Activated CD4-positive, alpha-beta T cell treated with anti-CD3 and anti-CD28 coated beads, Interleukin-2, amount 10 ng/mL, durations not matched to agents 24 days and 14 days (primary cell): Measurements from ENCODE around the gene PPIE. TPM values are rescaled to one million over a fixed set of nuclear protein-coding genes. Genes with fewer than 3 reads are reported as not detected.
A peak's percentile ranks its signal among the peaks of the same experiment; 100 is the strongest.

ENCODE experiments used
- DNase-seq: peaks from one replicate; pipeline ENCODE4 v3.0.0; 2022
- H3K27ac Mint-ChIP-seq: one replicate; pipeline ENCODE4 v1.8.0; 2022; ENCODE audit warnings: mild to moderate bottlenecking, mixed read lengths
- H3K27me3 Mint-ChIP-seq: one replicate; pipeline ENCODE4 v1.8.0; 2022; ENCODE audit warnings: mixed read lengths
- H3K36me3 Mint-ChIP-seq: one replicate; pipeline ENCODE4 v1.8.0; 2022; ENCODE audit warnings: low read depth, mild to moderate bottlenecking, mixed read lengths
- H3K4me1 Mint-ChIP-seq: one replicate; pipeline ENCODE4 v1.8.0; 2021; ENCODE audit warnings: mixed read lengths
- H3K4me3 Mint-ChIP-seq: one replicate; pipeline ENCODE4 v1.8.0; 2022; ENCODE audit warnings: mild to moderate bottlenecking, moderate library complexity, mixed read lengths
- H3K9me3 Mint-ChIP-seq: one replicate; pipeline ENCODE4 v1.8.0; 2021; ENCODE audit warnings: mixed read lengths
- intact Hi-C: fragments of 100-400 bp; cut with micrococcal nuclease; formaldehyde crosslinking; loops from one replicate; pipeline ENCODE4 v1.15.1; 2023
- total RNA-seq: library from RNA; stranded (reverse); gene quantifications from 2 replicates; pipeline ENCODE4 v1.2.3, GENCODE V29; 2022

The PPIE gene
- total RNA-seq, 1 donor from 2014 or later: 76.7 TPM

DNA sequence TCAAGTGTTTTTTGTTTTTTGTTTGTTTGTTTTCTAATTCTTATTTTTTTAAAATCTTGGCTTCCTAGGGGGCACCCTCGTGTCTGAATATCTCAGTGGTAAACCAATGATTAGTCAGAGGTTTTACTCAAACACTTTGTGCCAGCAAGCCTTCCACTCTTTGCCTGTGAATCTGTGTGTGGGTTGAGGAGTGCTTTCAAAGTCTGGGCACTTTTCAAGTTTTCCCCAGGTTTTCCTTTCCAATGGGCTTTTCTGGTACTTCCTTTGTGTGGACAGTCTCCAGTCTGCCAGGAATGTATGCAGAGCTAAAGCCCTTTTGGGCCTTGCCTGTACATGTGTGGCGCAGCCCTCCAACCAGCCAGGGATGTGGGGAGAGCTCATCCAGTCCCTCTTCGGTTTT, 9.7 kb upstream of the PPIE start:
- no peak overlapping the region for H3K4me3 Mint-ChIP-seq
- intact Hi-C loops: loop anchor here (5.0 kb wide), 1 partner anchor 37 kb away; the partner anchor contains the start of gene HPCAL4
- H3K9me3 Mint-ChIP-seq: no peaks in the 10 kb centered on the region
- H3K27me3 Mint-ChIP-seq: peaks cover 58% of the 10 kb centered on the region
- H3K4me1 Mint-ChIP-seq: peaks cover 29% of the 10 kb centered on the region
- peak; percentile 51 for DNase-seq
- no peaks in the 10 kb centered on the region for H3K36me3 Mint-ChIP-seq
- no peak overlapping the region for H3K27ac Mint-ChIP-seq

DNA sequence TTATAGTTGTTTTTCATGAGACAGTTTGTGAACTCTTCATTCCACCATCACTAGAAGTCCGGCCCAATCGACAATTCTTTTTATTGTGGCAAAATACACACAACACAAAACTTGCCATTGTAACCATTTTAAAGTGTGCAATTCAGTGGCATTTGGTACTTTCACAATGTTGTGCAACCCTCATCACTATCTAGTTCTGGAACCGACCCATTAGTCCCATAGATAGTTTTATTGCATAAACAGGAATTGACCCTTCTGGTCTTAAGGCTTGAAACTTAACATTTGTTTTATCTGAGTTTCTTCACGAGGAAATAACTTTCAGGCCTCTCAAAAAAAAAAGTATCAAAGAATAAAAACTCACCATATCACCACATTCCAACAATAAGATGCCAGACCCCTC, 8.8 kb upstream of the PPIE start:
- Mint-ChIP-seq H3K27ac (no peak overlapping the region), H3K36me3 (no peaks in the 10 kb centered on the region), H3K9me3 (no peaks in the 10 kb centered on the region), H3K4me1 (peaks cover 29% of the 10 kb centered on the region), H3K4me3 (no peak overlapping the region), H3K27me3 (peaks cover 52% of the 10 kb centered on the region)
- DNase-seq: no peak
- intact Hi-C loops: loop anchor here (5.0 to 10.0 kb wide), 2 partner anchors 38 to 65 kb away; partner anchors contain the start of gene HPCAL4

DNA sequence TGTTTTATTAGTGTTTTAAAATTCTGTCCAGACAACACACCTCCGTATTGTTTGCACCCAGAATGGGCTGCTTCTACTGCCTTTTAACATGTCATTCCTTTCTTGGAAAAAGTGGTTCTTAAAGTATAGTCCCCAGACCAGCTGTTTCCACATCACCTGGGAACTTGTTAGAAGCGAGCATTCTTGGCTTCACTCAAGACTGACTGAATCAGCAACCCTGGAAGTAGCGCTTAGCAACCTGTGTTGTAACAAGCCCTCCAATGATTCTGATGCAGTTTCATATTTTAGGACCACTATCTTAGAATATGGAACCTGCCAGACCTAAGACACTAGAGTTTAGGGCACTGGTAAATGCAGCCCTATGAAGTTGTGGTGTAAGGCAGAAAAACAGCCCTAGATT, 6.0 kb upstream of the PPIE start:
- Mint-ChIP-seq H3K4me3 (no peak overlapping the region), H3K9me3 (peaks cover 4% of the 10 kb centered on the region), H3K4me1 (peaks cover 36% of the 10 kb centered on the region), H3K27ac (no peak overlapping the region), H3K27me3 (peaks cover 31% of the 10 kb centered on the region), H3K36me3 (no peaks in the 10 kb centered on the region)
- intact Hi-C loops: loop anchor here (10.0 kb wide), 1 partner anchor 62 kb away; no protein-coding TSS in a partner anchor
- no peak for DNase-seq

DNA sequence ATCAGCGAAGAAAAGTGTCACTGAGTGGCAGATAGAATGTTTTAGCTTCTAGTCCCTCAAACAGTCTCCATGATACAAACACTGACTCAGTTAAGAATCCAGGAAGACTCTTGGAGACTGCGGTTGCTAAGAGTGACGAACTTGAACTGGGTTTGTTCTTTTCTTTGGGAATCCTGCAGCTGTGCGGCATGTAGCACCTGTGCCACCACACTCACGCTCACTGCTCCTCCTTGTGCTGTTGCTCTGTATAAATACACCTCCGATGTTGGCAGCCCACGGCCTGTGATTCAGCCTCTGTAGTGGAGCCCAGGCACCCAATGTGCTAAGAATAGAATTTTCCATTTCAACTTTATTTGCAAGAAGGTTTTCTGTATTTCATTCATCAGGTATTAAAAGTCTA, 5.5 kb upstream of the PPIE start:
- intact Hi-C loops: loop anchor here (10.0 kb wide), 1 partner anchor 62 kb away; no protein-coding TSS in a partner anchor
- Mint-ChIP-seq H3K36me3 (no peaks in the 10 kb centered on the region), H3K4me3 (peak overlapping the region; percentile 14), H3K27me3 (peaks cover 27% of the 10 kb centered on the region), H3K9me3 (peaks cover 4% of the 10 kb centered on the region), H3K4me1 (peaks cover 34% of the 10 kb centered on the region), H3K27ac (peak overlapping the region; percentile 17)
- no peak for DNase-seq

DNA sequence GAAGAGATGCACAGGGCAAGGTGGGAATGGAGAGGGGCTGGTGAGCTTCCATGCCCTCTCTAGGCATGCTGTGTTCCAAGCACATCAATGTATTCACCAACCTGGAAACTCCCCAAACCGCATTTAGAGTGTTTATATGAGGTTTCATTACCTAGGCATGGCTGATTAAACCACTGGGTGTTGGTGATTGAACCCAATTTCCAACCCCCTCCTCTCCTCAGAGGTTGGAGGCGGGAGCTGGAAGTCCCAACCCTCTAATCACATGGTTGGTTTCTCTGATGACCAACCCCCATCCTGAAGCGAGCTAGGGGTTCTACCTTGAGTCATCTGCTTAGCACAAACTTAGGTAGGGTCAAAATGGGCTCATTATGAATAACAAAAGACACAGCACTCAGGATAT, 3.0 kb upstream of the PPIE start:
- intact Hi-C loops: loop anchor here (10.0 kb wide), 1 partner anchor 59 kb away; no protein-coding TSS in a partner anchor
- Mint-ChIP-seq H3K27ac (peak overlapping the region; percentile 68), H3K4me1 (peaks cover 41% of the 10 kb centered on the region)

DNA sequence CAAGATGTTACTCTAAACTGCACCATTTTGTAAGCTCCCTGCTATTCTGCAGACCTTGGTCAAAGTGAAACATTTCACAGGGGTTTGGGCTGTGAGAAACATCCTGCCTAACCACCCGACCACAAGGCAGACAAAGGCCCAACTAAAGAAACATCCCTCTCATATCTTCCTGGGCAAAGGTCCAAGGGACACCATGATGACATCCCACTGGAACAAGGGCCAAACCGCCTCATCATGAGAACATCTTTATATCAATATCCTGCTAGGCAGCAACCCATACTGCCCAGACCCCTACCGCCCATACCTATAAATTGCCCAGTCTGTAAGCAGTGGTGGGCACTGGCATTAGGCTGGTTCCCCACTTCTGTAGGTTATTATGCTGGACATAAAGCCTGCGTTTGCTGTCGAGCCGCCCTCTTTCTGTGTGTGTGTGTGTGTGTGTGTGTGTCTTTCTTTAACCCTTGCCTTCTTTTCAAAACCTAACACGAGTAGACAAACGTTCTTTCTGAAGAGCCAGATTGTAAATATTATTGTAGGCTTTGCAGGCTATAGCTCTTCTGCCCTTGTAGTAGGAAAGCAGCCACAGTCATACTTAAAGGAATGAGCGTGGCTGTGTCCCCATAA, 1.0 kb upstream of the PPIE start:
- H3K4me1 Mint-ChIP-seq: peaks cover 44% of the 10 kb centered on the region
- H3K36me3 Mint-ChIP-seq: peaks cover 27% of the 10 kb centered on the region
- peaks cover 4% of the 10 kb centered on the region for H3K9me3 Mint-ChIP-seq
- intact Hi-C loops: loop anchor here (10.0 kb wide), 1 partner anchor 57 kb away; no protein-coding TSS in a partner anchor
- H3K27me3 Mint-ChIP-seq: peaks cover 4% of the 10 kb centered on the region
- H3K27ac Mint-ChIP-seq: peak overlapping the region; percentile 36
- peak; percentile 66 for DNase-seq
- peak overlapping the region; percentile 2 for H3K4me3 Mint-ChIP-seq

More for the DNA sequence above, 3.0 kb upstream of the PPIE start:
- no peak for DNase-seq
- Mint-ChIP-seq H3K4me3 (no peak overlapping the region), H3K36me3 (peaks cover 12% of the 10 kb centered on the region), H3K27me3 (peaks cover 9% of the 10 kb centered on the region), H3K9me3 (peaks cover 4% of the 10 kb centered on the region)

DNA sequence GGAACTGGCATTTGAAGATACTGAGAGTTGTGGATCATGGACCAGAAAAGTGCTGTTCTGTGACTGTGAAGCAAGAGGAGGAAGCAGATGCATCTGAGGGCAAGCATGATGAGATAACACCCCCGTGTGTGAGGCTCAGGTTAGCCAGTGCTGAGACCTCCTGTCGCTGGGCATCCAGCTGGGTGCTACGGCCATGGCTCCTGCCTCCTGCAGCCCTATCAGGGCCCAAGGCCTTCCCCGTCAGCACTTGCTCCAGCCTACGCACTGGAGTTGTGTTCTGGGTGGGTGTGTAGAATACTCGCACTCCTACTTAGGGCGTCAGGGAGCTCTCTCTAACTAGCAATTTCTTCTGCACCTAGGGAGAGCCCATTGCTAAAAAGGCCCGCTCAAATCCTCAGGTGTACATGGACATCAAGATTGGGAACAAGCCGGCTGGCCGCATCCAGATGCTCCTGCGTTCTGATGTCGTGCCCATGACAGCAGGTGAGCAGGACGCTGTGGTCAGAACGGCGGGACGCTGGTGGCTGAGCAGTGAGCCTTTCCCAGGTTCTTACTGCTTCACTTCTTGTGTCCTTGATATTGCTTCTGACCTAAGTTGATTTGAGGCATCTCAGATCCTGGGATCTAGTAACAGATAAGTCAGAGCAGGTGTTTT, 6.5 kb downstream of the PPIE start:
- Mint-ChIP-seq H3K27me3 (no peaks in the 10 kb centered on the region), H3K27ac (no peak overlapping the region), H3K9me3 (no peaks in the 10 kb centered on the region), H3K4me1 (peaks cover 9% of the 10 kb centered on the region), H3K36me3 (peaks cover 75% of the 10 kb centered on the region), H3K4me3 (no peak overlapping the region)
- intact Hi-C loops: no loop called here
- DNase-seq: no peak

DNA sequence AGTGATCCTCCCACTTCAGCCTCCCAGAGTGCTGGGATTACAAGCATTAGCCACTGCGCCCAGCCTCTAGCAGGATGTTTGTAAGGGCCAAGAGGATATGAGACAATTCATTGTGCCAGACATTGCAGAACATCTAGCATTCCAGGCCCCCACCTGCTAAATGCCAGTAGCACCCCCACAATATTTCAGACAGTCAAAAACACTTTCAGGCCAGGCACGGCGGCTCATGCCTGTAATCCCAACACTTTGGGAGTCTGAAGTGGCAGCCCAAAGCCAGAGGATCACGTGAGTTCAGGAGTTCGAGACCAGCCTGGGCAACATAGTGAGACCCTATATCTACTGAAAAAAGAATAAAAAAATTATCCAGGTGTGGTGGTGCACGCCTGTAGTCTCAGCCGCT, 12.9 kb downstream of the PPIE start:
- H3K36me3 Mint-ChIP-seq: peaks cover 67% of the 10 kb centered on the region
- no peaks in the 10 kb centered on the region for H3K27me3 Mint-ChIP-seq
- no peak overlapping the region for H3K4me3 Mint-ChIP-seq
- DNase-seq: no peak
- intact Hi-C loops: no loop called here
- H3K9me3 Mint-ChIP-seq: no peaks in the 10 kb centered on the region
- no peak overlapping the region for H3K27ac Mint-ChIP-seq
- H3K4me1 Mint-ChIP-seq: peaks cover 4% of the 10 kb centered on the region

DNA sequence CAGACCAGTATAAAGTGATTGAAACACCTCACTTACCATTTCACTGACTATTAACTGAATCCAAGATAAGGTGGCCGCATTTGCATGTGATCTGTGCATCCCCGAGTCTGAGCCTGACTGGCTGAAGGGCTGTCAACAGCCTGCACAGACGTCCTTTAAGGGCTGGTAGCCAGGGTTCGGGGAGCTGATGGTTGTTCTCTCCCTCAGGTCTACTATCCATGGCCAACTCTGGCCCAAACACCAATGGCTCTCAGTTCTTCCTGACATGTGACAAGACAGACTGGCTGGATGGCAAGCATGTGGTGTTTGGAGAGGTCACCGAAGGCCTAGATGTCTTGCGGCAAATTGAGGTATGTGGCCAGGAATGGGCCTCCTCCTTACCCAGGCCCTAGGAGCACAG, 14.0 kb downstream of the PPIE start:
- Mint-ChIP-seq H3K36me3 (peaks cover 66% of the 10 kb centered on the region), H3K27me3 (no peaks in the 10 kb centered on the region), H3K9me3 (no peaks in the 10 kb centered on the region), H3K4me1 (no peaks in the 10 kb centered on the region), H3K4me3 (no peak overlapping the region), H3K27ac (no peak overlapping the region)
- DNase-seq: no peak
- intact Hi-C loops: no loop called here

DNA sequence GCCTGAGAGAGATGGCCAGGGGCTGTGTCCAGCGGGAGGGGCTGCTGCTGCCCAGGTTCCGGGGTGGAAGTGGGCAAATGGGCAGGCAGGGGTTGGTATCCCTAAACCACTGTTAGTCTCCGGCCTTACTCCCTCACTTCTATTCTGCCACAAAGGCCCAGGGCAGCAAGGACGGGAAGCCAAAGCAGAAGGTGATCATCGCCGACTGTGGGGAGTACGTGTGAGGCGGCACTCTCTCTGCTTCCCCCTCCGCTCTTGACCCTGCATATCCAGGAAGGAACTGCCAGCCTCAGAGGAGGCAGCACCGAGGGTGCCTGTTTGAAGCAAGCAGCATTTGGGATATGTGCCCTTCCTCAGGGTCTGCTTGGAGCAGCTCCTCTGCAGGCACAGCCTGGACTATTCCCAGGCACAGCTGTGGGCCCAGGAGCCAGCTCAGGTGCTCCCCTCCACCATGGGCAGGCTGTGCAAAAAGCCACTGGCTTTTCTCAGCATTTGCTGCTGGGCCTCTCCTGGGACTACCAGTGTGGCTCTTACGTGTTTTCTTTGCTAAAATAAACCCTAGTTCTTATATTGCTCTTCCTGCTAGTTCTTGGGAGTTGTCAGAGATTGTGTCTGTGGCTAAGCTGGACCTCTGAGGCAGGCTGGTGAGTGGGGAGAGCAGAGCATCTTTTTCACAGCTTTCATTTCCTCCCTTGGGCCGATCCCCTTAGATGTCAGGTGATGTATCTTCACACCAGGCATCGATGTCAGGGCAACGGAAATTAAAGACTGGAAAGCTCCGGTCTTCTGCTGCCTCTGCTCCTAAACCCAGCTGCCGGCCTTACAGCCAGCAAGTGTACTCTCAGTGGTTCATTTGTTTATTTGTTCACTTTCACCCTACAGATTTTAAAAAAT, 14.7 kb downstream of the PPIE start:
- Mint-ChIP-seq H3K4me3 (no peak overlapping the region), H3K27ac (no peak overlapping the region), H3K27me3 (no peaks in the 10 kb centered on the region), H3K9me3 (no peaks in the 10 kb centered on the region), H3K4me1 (no peaks in the 10 kb centered on the region), H3K36me3 (peaks cover 62% of the 10 kb centered on the region)
- DNase-seq: no peak
- intact Hi-C loops: no loop called here

DNA sequence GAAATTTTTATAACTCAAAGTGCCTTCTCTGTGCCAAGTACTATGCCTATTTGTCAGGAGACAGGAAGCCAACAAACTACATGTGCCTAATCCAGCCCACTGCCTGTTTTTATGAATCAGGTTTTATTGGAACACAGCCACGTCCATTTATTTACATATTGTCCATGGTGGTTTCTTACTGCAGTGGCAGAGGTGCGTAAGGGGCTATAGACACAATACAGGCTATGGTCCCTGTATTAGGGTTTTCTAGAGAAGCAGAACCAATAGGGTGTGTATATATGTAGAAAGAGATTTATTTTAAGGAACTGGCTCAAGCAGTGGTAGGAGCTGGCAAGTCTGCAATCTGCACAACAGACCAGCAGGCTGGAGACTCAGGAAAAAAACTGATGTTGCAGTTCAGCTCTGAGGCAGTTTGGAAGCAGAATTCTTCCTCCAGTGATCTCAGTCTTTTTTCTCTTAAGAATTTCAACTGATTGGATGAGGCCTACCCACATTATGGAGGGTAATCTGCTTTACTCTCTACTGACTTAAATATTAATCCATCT, 15.4 kb downstream of the PPIE start:
- no peak for DNase-seq
- Mint-ChIP-seq H3K27ac (no peak overlapping the region), H3K4me3 (no peak overlapping the region), H3K4me1 (no peaks in the 10 kb centered on the region), H3K27me3 (no peaks in the 10 kb centered on the region), H3K9me3 (no peaks in the 10 kb centered on the region), H3K36me3 (peaks cover 62% of the 10 kb centered on the region)
- intact Hi-C loops: no loop called here

DNA sequence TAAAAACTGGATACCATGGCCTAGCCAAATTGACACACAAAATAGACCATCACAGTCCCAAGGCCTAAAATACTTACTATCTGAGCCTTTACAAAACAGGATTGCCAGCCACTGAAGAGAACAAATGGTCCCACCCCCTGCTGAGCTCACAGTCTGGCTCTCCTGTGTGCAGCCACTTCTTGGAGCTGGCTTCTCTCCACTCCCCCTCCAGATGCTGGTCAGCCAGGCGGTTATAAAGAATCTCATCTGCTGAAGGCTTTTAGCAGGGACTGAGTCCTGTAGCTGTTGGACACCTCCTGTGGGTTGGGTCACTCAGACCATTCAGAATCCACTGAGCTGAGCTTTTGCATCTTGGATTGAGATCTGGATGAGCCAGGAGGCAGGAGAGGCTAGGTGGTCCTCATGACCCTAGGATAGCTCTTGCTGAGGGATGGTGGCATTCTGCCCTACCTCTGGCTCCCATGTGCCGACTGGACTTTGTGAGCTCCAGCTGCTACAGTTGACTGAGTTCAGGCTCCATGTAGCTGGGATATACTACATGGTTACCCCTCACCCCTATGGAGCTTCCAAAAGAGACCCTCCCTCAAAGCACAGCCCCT, 16.3 kb downstream of the PPIE start:
- Mint-ChIP-seq H3K4me3 (no peak overlapping the region), H3K9me3 (no peaks in the 10 kb centered on the region), H3K27ac (no peak overlapping the region), H3K27me3 (no peaks in the 10 kb centered on the region), H3K36me3 (peaks cover 58% of the 10 kb centered on the region), H3K4me1 (peaks cover 1% of the 10 kb centered on the region)
- no peak for DNase-seq
- intact Hi-C loops: no loop called here

DNA sequence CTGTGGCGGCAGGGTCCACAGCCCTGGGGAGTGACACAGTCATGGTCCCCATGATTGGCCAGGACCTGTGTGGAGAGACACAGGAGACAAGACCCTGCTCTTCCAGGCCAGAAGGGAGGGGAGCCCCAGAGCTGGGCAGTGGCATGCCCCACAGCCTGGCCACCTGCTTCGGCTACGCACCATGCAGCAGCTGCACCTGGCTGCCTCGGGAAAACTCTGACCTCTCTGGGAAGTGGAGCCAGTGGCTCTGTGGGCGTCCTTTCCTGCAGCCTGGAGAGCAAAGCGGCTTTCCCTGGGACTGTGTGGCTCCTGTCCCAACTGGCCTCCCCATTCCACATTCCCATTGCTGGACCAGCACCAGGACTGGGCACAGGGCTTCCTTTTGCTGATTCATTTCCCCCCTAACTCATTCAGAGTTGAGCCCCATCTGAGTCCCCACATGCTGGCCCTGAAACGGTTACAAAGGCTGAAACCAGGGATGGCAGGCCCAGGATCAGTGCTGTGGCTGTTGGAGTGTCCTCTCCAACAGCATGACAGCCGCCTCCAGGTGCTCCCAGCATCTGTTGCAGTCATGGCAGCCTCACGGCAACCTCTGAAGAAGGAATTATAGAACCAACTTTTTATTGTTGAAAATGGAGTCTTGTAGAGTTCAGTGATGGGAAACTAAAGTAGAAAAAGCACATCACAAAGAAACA, 17.4 kb downstream of the PPIE start:
- peaks cover 1% of the 10 kb centered on the region for H3K4me1 Mint-ChIP-seq
- intact Hi-C loops: no loop called here
- DNase-seq: no peak
- no peaks in the 10 kb centered on the region for H3K27me3 Mint-ChIP-seq
- no peak overlapping the region for H3K4me3 Mint-ChIP-seq
- H3K36me3 Mint-ChIP-seq: peaks cover 49% of the 10 kb centered on the region
- no peak overlapping the region for H3K27ac Mint-ChIP-seq
- H3K9me3 Mint-ChIP-seq: no peaks in the 10 kb centered on the region
